Measurements from ENCODE around the gene IL31. TPM values are rescaled to one million over a fixed set of nuclear protein-coding genes. Genes with fewer than 3 reads are reported as not detected.
A peak's percentile ranks its signal among the peaks of the same experiment; 100 is the strongest.

The IL31 gene
- total and polyA plus RNA-seq, 4 donors, result not detected

DNA sequence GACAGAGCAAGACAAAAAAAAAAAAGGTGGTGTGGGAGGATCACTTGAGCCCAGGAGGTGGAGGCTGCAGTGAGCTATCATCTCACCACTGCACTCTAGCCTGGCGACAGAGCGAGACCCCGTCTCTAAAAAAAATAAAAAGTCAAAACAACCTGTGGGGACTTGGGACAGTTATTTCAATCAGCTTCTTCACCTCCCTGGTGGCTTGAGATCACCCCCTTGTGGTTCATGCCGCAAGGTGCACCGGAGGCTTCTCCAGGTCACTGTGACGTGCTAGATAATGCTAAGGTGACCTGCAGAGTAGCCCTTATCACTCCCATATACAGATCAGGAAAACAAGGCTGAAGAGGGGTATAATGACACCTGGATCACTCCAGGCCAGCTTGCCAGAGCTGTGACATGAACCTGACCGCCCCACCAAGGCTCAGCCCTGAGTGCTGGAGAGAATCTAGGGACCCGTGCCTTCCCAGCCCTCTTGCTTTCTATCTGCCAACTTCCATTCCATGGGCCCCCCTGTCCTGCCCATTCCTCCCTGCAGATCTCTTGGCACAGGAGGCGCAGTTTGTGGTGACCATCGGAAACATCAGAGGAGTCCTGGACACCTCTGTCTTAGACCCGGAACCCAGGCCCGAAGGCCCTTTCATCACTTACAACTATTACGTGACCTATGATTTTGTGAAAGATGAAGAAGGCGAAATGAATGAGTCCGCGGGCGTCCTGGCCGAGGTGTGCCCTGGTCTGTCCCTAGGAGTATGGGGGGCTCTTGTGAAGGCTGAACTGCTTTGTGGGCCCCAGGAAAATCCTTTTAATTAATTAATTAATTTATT lies 17.0 kb upstream of the IL31 start:
- 66 to 67% methylated on average over 18 of the region's 18 CpGs for WGBS, 2 donors
- H3K27me3 ChIP-seq (ENCODE audit: control insufficient read depth in 3 of 3, insufficient read depth in 3 of 3, low read length in 2 of 3), result no peaks in the 10 kb centered on the region
- no peak overlapping the region for H3K9ac ChIP-seq (ENCODE audit: insufficient read depth in 1 of 2, low read length in 2 of 2)
- DNase-seq (peak; percentile 22 to 50 (median 43)), ATAC-seq (ENCODE audit: insufficient read depth, low FRiP score) (peak; percentile 66)
- H3K36me3 ChIP-seq (ENCODE audit: control insufficient read depth in 4 of 4, insufficient read depth in 4 of 4, low read length in 4 of 4), result no peaks in the 10 kb centered on the region
- no peak overlapping the region for H3K27ac ChIP-seq (ENCODE audit: low read depth in 1 of 2, low read length in 1 of 2)
- peaks cover 0 to 3% (median 0%) of the 10 kb centered on the region in 4 donors for H3K9me3 ChIP-seq (ENCODE audit: control insufficient read depth in 4 of 4, insufficient read depth in 3 of 4, low read length in 3 of 4)
- TF ChIP-seq, protein P1, sequence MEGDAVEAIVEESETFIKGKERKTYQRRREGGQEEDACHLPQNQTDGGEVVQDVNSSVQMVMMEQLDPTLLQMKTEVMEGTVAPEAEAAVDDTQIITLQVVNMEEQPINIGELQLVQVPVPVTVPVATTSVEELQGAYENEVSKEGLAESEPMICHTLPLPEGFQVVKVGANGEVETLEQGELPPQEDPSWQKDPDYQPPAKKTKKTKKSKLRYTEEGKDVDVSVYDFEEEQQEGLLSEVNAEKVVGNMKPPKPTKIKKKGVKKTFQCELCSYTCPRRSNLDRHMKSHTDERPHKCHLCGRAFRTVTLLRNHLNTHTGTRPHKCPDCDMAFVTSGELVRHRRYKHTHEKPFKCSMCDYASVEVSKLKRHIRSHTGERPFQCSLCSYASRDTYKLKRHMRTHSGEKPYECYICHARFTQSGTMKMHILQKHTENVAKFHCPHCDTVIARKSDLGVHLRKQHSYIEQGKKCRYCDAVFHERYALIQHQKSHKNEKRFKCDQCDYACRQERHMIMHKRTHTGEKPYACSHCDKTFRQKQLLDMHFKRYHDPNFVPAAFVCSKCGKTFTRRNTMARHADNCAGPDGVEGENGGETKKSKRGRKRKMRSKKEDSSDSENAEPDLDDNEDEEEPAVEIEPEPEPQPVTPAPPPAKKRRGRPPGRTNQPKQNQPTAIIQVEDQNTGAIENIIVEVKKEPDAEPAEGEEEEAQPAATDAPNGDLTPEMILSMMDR (IDR thresholded peaks at IDR 0.05; ENCODE audit: control extremely low read depth, extremely low read depth), result peak; percentile 60
- no peak overlapping the region for H3K4me3 ChIP-seq
- no peaks in the 10 kb centered on the region for H3K4me1 ChIP-seq (ENCODE audit: control insufficient read depth in 5 of 5, insufficient read depth in 5 of 5, low read length in 5 of 5)

DNA sequence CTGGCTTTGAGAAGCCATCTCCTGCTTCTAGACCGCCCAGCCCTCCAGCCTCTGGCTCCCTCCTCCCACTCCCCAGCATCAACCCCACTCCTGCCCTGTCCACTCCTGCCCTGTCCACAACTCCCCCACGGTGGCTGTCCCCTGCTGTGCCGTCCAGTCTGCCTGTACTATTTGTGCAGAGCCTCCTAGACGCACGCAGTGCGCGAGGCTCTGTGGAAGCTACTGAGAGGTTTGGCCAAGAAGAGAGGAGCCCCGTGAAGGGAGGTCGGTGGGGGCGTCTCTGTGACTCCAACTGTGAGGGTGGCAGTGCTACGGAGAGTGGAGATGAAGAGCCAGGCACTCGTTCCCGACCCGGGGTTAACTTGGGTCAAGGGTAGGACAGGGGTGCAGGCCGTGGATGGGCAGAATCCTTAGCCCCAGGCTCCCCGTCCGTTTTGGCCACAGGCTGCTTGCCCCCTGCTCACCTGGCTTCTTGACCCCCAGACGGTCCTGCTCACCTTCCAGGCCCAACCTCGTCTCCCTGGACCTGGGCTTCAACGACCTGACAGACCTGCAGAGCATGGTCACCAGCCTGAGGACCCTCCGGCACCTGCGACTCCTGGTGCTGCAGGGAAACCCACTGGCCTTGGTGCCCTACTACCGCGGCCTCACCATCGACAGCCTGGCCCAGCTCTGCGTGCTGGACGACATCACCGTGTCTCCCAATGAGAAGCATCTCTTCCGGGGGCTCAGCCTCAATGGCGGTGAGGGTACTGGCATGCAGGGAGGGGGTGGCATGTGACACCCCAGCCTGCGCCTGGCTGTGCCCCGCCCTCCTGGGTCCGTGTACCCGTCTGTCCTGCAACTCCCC lies 15.8 kb upstream of the IL31 start:
- ATAC-seq (ENCODE audit: insufficient read depth, low FRiP score), result no peak
- DNase-seq, result no peak
- WGBS, 2 donors, result 86 to 92% methylated on average over 34 of the region's 34 CpGs

DNA sequence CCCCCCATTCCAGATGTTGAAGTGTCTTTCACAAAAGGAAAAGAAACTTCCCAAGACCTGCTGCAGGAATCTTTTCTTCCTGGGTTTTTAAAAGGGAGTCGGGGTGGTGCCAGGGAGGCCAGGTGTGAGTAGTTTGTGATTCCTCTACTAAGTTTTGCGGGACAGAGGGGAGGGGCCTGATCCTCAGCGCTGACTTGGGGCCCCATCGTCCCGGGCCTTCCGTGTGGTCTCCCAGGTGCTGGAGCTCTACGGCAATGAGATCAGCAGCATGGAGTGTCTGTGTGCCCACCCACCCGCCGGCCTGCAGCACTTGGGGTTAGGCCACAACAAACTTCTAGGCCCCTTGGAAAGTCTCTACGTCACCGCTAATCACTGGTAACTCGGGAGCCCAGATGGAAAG lies 13.4 kb upstream of the IL31 start:
- Histone ChIP-seq H3K9ac (ENCODE audit: insufficient read depth in 1 of 2, low read length in 2 of 2) (no peak overlapping the region), H3K4me1 (ENCODE audit: control insufficient read depth in 5 of 5, insufficient read depth in 5 of 5, low read length in 5 of 5) (peaks cover 0 to 5% (median 0%) of the 10 kb centered on the region in 5 donors), H3K27ac (ENCODE audit: low read depth in 1 of 2, low read length in 1 of 2) (no peak overlapping the region), H3K9me3 (ENCODE audit: control insufficient read depth in 4 of 4, insufficient read depth in 3 of 4, low read length in 3 of 4) (no peaks in the 10 kb centered on the region), H3K4me3 (no peak overlapping the region), H3K36me3 (ENCODE audit: control insufficient read depth in 4 of 4, insufficient read depth in 4 of 4, low read length in 4 of 4) (no peaks in the 10 kb centered on the region), H3K27me3 (ENCODE audit: control insufficient read depth in 3 of 3, insufficient read depth in 3 of 3, low read length in 2 of 3) (peaks cover 0 to 2% (median 0%) of the 10 kb centered on the region in 3 donors)
- DNase-seq, result no peak
- TF ChIP-seq, protein P1 (IDR thresholded peaks at IDR 0.05; ENCODE audit: control extremely low read depth, extremely low read depth), result no peak
- WGBS, 2 donors, result 77 to 91% methylated on average over 12 of the region's 12 CpGs
- ATAC-seq (ENCODE audit: insufficient read depth, low FRiP score), result no peak

More for the DNA sequence above, 15.8 kb upstream of the IL31 start:
- Histone ChIP-seq H3K36me3 (ENCODE audit: control insufficient read depth in 4 of 4, insufficient read depth in 4 of 4, low read length in 4 of 4) (no peaks in the 10 kb centered on the region), H3K4me3 (no peak overlapping the region), H3K9me3 (ENCODE audit: control insufficient read depth in 4 of 4, insufficient read depth in 3 of 4, low read length in 3 of 4) (no peaks in the 10 kb centered on the region), H3K27me3 (ENCODE audit: control insufficient read depth in 3 of 3, insufficient read depth in 3 of 3, low read length in 2 of 3) (no peaks in the 10 kb centered on the region), H3K9ac (ENCODE audit: insufficient read depth in 1 of 2, low read length in 2 of 2) (no peak overlapping the region), H3K27ac (ENCODE audit: low read depth in 1 of 2, low read length in 1 of 2) (no peak overlapping the region), H3K4me1 (ENCODE audit: control insufficient read depth in 5 of 5, insufficient read depth in 5 of 5, low read length in 5 of 5) (no peaks in the 10 kb centered on the region)
- TF ChIP-seq, protein P1 (IDR thresholded peaks at IDR 0.05; ENCODE audit: control extremely low read depth, extremely low read depth), result no peak

Measured in lung (tissue), 12 donors.